Measurements from ENCODE around the gene HEXD. TPM values are rescaled to one million over a fixed set of nuclear protein-coding genes. Genes with fewer than 3 reads are reported as not detected.

The HEXD gene
- 9.7 to 15.0 TPM (median 13.7 TPM) in 5 replicates for total RNA-seq (2022; extraction: Qiagen RNA extraction; ENCODE audit: low read depth)

DNA sequence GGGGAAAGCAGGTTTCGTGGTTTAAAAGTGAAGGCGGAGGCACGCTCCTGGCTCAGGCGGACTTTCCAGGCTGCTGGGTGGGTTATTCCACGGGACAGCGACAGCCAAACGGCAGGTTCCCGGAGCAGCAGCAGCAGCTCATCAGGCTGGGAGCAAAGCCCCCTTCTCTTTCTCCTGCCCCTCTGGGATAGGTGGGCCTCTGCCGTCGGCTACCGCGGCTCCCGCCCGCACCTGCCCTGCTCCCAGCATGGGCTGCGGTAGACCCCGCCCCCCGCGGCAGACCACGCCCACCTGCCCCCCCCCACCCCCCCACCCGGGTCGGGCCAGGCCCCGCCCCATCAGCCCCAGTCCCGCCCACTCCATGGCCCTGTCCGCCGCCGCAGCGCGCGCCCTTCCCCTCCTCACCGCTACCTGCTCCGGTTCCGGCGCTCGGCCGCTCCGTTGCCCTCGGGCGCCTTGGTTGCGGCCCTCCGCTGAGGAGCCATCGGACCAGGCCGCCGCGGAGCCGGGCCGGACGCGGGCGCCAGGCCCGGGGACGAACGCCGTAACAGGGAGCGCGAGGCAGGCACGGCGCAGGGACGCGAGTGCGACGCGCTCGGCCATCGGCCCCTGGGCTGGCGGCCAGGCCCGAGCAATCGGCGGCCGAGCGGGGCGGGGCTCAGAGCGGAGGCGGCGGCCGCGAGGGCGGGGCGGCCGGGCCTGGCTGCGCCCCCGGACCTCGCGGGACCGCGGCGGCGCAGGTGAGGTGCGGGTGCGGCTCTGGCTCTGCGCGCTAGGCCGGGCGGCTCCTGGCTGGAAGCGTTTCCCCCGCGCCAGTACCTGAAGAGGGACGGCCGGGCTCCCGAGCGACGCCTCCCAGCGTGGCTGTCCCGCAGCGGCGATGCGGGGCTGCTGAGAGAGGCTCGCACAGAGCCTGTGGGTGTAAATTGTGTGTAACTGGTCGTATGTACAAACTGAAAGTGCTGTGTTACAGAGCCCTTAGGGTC lies at the start of gene HEXD, which contains the start of gene OGFOD3:
TSS of gene HEXD (plus strand) at position 347 of the 986 bp plus-strand sequence. CDS start 1,453 bp downstream, outside the sequence.
TSS of gene OGFOD3 (minus strand) at position 586 of the 986 bp plus-strand sequence. CDS start at position 485, 101 bp downstream.

GRCh38 chr17:82371333-82372248 lies 46.6 kb upstream of the HEXD start, which contains the start of gene UTS2R:
UTS2R (plus strand) TSS chr17:82371765; CDS start chr17:82374325, 2,560 bp downstream.

DNA sequence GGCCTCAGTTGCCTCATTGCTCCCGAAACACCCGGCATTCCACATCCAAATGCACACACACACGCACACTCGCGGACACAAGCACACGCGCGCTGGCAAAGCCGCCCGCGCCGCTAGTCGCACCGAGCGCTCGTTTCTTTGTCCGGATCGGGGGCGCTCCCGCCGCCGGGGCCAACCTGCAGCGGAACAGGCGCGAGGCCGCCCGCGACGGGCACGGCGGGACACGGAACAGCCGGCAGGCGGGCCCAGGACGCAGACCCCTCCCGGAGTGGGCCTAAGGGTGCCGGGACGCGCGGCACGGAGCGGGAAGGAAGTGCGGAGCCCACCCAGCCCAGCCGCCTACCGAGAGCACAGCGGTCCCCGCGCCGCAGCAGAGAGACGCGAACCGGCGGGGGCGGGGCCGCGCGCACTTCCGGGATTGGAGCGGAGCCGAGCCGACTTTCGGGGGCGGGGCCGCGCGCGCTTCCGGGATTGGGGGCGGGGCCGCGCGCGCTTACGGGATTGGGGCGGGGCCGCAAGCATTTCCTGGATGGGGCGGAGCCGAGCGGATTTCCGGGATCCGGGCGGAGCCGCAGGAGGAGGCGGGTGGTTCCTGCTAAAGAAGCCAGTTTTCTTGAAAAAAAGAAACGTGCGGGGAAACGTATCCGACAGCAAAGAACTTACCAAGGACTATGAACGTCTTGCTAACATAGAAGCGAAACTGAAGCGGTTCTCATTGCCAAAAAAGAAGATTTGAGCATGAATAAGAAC lies 32.4 kb downstream of the HEXD start, which contains the start of gene CYBC1:
TSS of gene CYBC1 (minus strand) at position 396 of the 750 bp plus-strand sequence. CDS start 1,498 bp downstream, outside the sequence.

DNA sequence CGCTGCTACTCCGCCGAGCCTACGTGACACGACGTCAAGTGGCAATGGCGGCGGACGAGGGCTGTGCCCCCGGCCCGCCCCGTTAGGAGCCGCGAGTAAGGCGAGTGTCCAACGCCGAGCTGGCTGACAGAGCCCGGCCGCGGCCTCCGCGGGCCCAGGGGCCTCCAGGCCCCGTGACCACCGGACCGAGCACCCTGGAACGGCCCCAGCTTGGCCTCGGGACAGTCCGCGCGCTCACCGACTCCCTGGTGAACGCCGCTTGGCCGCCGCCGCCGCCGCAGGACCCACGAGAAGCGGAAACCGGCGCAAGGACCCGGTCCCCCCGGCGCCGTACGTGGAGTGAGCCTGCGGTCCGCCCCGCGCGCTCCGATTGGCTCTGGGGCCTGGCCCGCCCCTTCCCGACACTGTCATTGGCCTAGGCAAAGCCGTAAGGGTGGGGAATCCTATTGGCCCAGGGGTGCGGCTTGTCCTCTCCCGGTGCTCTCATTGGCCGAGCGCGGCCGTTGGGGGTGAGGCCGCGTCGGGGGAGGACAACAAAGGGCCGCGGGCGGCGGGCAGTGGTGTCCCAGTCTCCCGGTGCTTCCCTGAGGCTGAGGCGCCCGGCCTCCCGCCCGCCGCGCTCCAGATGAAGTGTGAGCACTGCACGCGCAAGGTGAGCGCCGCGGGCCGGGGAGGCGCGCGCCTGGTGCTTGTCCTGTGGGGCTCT lies 40.2 kb downstream of the HEXD start, which contains the start of gene NARF:
TSS of gene NARF (plus strand) at position 563 of the 706 bp plus-strand sequence. CDS start at position 626, 63 bp downstream.

Other genes starting within 250 kb of the HEXD start
- 16.0 to 26.7 TPM (median 25.6 TPM) in 5 replicates for gene CCDC57, start 205.5 kb upstream of the HEXD start, total RNA-seq (2022; extraction: Qiagen RNA extraction; ENCODE audit: low read depth)
- gene SLC16A3, start 189.3 kb upstream of the HEXD start, total RNA-seq (2022; extraction: Qiagen RNA extraction; ENCODE audit: low read depth) = 80.8 to 123 TPM (median 106 TPM) in 5 replicates
- 138 to 180 TPM (median 174 TPM) in 5 replicates for gene CSNK1D, start 144.6 kb upstream of the HEXD start, total RNA-seq (2022; extraction: Qiagen RNA extraction; ENCODE audit: low read depth)
- 0.36 TPM in 1 of 5 replicates, not detected in the others for gene CD7, start 100.7 kb upstream of the HEXD start, total RNA-seq (2022; extraction: Qiagen RNA extraction; ENCODE audit: low read depth)
- 0.79 to 2.0 TPM (median 1.0 TPM) in 5 replicates for gene SECTM1, start 84.6 kb upstream of the HEXD start, total RNA-seq (2022; extraction: Qiagen RNA extraction; ENCODE audit: low read depth)
- gene TEX19, start 59.1 kb upstream of the HEXD start, total RNA-seq (2022; extraction: Qiagen RNA extraction; ENCODE audit: low read depth) = 0.17 to 0.61 TPM (median 0.43 TPM) in 5 replicates
- gene UTS2R, start 46.6 kb upstream of the HEXD start, total RNA-seq (2022; extraction: Qiagen RNA extraction; ENCODE audit: low read depth) = not detected in 5 replicates
- 17.8 to 26.9 TPM (median 23.3 TPM) in 5 replicates for gene OGFOD3, start 239 bp downstream of the HEXD start, total RNA-seq (2022; extraction: Qiagen RNA extraction; ENCODE audit: low read depth)
- 44.7 to 61.2 TPM (median 59.1 TPM) in 5 replicates for gene CYBC1, start 32.4 kb downstream of the HEXD start, total RNA-seq (2022; extraction: Qiagen RNA extraction; ENCODE audit: low read depth)
- 52.1 to 64.1 TPM (median 55.2 TPM) in 5 replicates for gene NARF, start 40.4 kb downstream of the HEXD start, total RNA-seq (2022; extraction: Qiagen RNA extraction; ENCODE audit: low read depth)
- gene FOXK2, start 101.4 kb downstream of the HEXD start, total RNA-seq (2022; extraction: Qiagen RNA extraction; ENCODE audit: low read depth) = 44.6 to 57.7 TPM (median 48.6 TPM) in 5 replicates
- gene WDR45B, start 230.1 kb downstream of the HEXD start, total RNA-seq (2022; extraction: Qiagen RNA extraction; ENCODE audit: low read depth) = 90.6 to 100 TPM (median 95.7 TPM) in 5 replicates